Stomach (tissue), 9 donors: ENCODE data around the gene HNRNPK. TPM values are rescaled to one million over a fixed set of nuclear protein-coding genes. Genes with fewer than 3 reads are reported as not detected.

Experiments
- DNase-seq, 2 donors: peaks; one replicate each; pipeline versions ENCODE4 v3.0.0 to v3.0.0-alpha.2; 2013 to 2019
- H3K27ac ChIP-seq, 5 donors: fragments of 200-600 bp in 4 of 5; sonication (generic) in 4 of 5; one replicate each; pipeline ENCODE4 v1.5.1; 2013 to 2019; ENCODE audit warnings: mild to moderate bottlenecking in 1 of 5, moderate library complexity in 1 of 5
- H3K27me3 ChIP-seq, 3 donors: fragments of 200-600 bp; sonication (generic); one replicate each; pipeline ENCODE4 v1.5.1; 2017 to 2019; ENCODE audit warnings: mixed run types in 1 of 3
- H3K36me3 ChIP-seq, 4 donors: fragments of 200-600 bp; sonication (generic); 1 replicate in 3 of 4; 2 replicates in 1 of 4; pipeline ENCODE4 v1.5.1; 2016 to 2019
- H3K4me1 ChIP-seq, 4 donors: fragments of 200-600 bp; sonication (generic); one replicate each; pipeline ENCODE4 v1.5.1; 2016 to 2019
- H3K4me3 ChIP-seq, 4 donors: fragments of 200-600 bp; sonication (generic) in 3 of 4; one replicate each; pipeline ENCODE4 v1.5.1; 2016 to 2019; ENCODE audit warnings: mild to moderate bottlenecking in 1 of 4
- H3K9me3 ChIP-seq, 4 donors: fragments of 200-600 bp; sonication (generic); one replicate each; pipeline ENCODE4 v1.5.1; 2016 to 2019
- CTCF ChIP-seq, 7 experiments: fragments of 450-650 bp in 4 of 7; fragments of 200-600 bp in 3 of 7; sonication (generic) in 3 of 7; IDR thresholded peaks; one replicate each; pipeline ENCODE4 v1.5.1; 2016 to 2019; ENCODE audit warnings: antibody characterized with exemption in 7 of 7, control low read depth in 2 of 7, mild to moderate bottlenecking in 1 of 7
- EP300 ChIP-seq: sonication (generic); formaldehyde crosslinking; IDR thresholded peaks from one replicate; pipeline ENCODE4 v1.6.1; 2017; ENCODE audit warnings: antibody characterized with exemption
- POLR2A ChIP-seq, 4 donors: fragments of 450-650 bp; IDR thresholded peaks; one replicate each; pipeline ENCODE4 v1.6.1; 2016; ENCODE audit warnings: antibody characterized with exemption in 4 of 4, control low read depth in 2 of 4, mild to moderate bottlenecking in 1 of 4, moderate library complexity in 1 of 4
- POLR2AphosphoS5 ChIP-seq, 3 donors: sonication (generic); formaldehyde crosslinking; IDR thresholded peaks; one replicate each; pipeline ENCODE4 v1.6.1; 2016; ENCODE audit warnings: antibody characterized with exemption in 3 of 3
- WGBS, 5 donors: extraction: QIAGEN DNeasy Blood & Tissue Kit in 3 of 5; methylation state at CpG; one replicate each; pipeline versions ENCODE4 v1.1.5 to v1.1.7; 2013 to 2018; 5-methylcytosine and 5-hydroxymethylcytosine counted together
- intact Hi-C: fragments of 100-400 bp; cut with DNase I; formaldehyde crosslinking; loops from one replicate; pipeline ENCODE4 v1.15.1; 2023; ENCODE audit warnings: low total_unique reads
- polyA plus RNA-seq, 3 donors: library from polyadenylated mRNA; stranded (reverse); fragments of 200-250 nt; gene quantifications; one replicate each; pipeline ENCODE4 v1.2.3, GENCODE V29; 2013
- total RNA-seq, 5 donors: library from RNA; depleted of rRNA; stranded (reverse); fragments of >200 nt; gene quantifications; one replicate each; pipeline versions ENCODE4 v1.1.0 to v1.2.3, GENCODE V29; 2014 to 2016
- donor health status: healthy with polysubstance abuse.
- donor health status: Bipolar disorder and iron deficiency.
- donor health status: healthy.

The HNRNPK gene
- total and polyA plus RNA-seq, 8 donors, result 164 to 835 (median 257) TPM

GRCh38 chr9:83981126-83981871 lies 1.3 kb upstream of the HNRNPK start:
- 1 to 2% (median 1%) methylated on average over 28 to 29 of the region's 29 CpGs for WGBS, 5 donors
- TF ChIP-seq POLR2AphosphoS5 (IDR thresholded peaks at IDR 0.05) (no peak), EP300 (no peak), CTCF (IDR thresholded peaks at IDR 0.05) (no peak)
- Histone ChIP-seq H3K4me1 (peaks cover 15 to 60% (median 37%) of the 10 kb centered on the region in 4 donors), H3K27me3 (no peaks in the 10 kb centered on the region), H3K27ac (peak overlapping the region; percentile 94 to 100 (median 99)), H3K9me3 (no peaks in the 10 kb centered on the region), H3K36me3 (peaks cover 10 to 16% (median 15%) of the 10 kb centered on the region in 4 donors), H3K4me3 (peak overlapping the region; percentile 79 to 98 (median 92))
- intact Hi-C loops, result no loop called here
- peak; percentile 55 to 64 for DNase-seq

GRCh38 chr9:83980395-83981125 lies 545 bp upstream of the HNRNPK start, which contains the start of gene RMI1:
RMI1 (plus strand) TSS chr9:83980805; CDS start chr9:84000987, 20,182 bp downstream.
- H3K27ac ChIP-seq, result peak within 1 kb of the TSS; percentile 94 to 100 (median 99)
- intact Hi-C loops, result no loop called here
- DNase-seq, result peak; percentile 99
- peak within 1 kb of the TSS; percentile 79 to 98 (median 92) for H3K4me3 ChIP-seq
- peaks cover 15 to 60% (median 38%) of the 10 kb centered on the region in 4 donors for H3K4me1 ChIP-seq
- no peaks in the 10 kb centered on the region for H3K27me3 ChIP-seq
- H3K36me3 ChIP-seq, result peaks cover 18 to 24% (median 22%) of the 10 kb centered on the region in 4 donors
- TF ChIP-seq CTCF (IDR thresholded peaks at IDR 0.05), result peak in 2 of 7 experiments; percentile 28 to 44
- TF ChIP-seq EP300, result no peak
- peak in 3 of 4 donors; percentile 74 to 99 (median 97) for TF ChIP-seq POLR2A (IDR thresholded peaks at IDR 0.05)
- TF ChIP-seq POLR2AphosphoS5 (IDR thresholded peaks at IDR 0.05), result peak; percentile 96 to 99 (median 98)
- H3K9me3 ChIP-seq, result no peaks in the 10 kb centered on the region
- WGBS, 5 donors, result 0 to 1% (median 1%) methylated on average over 38 to 69 of the region's 69 CpGs

- H3K4me1 ChIP-seq, result peaks cover 15 to 67% (median 48%) of the 10 kb centered on the region in 4 donors
- 0 to 1% (median 1%) methylated on average over 38 to 55 of the region's 55 CpGs for WGBS, 5 donors
- H3K36me3 ChIP-seq, result peaks cover 31 to 37% (median 36%) of the 10 kb centered on the region in 4 donors
- H3K27ac ChIP-seq, result peak overlapping the region; percentile 94 to 100 (median 99)
- intact Hi-C loops, result no loop called here
- DNase-seq, result peak; percentile 82 to 95
- H3K4me3 ChIP-seq, result peak overlapping the region; percentile 79 to 98 (median 92)
- H3K27me3 ChIP-seq, result no peaks in the 10 kb centered on the region
- no peaks in the 10 kb centered on the region for H3K9me3 ChIP-seq
- TF ChIP-seq CTCF (IDR thresholded peaks at IDR 0.05), result no peak
- TF ChIP-seq POLR2AphosphoS5 (IDR thresholded peaks at IDR 0.05), result peak in 2 of 3 donors; percentile 40 to 52
- no peak for TF ChIP-seq EP300
- TF ChIP-seq POLR2A (IDR thresholded peaks at IDR 0.05), result no peak
These were observed 813 bp downstream of the HNRNPK start for GRCh38 chr9:83978992-83979811.
